GM12878 (cell line): ENCODE data around the gene PTPN13. TPM values are rescaled to one million over a fixed set of nuclear protein-coding genes. Genes with fewer than 3 reads are reported as not detected.

Source experiments
- ATAC-seq: fragments of 200-7000 bp; cut with Tn5 transposase; 3 replicates; pipeline ENCODE4 v1.9.1; 2020; ENCODE audit warnings: mild to moderate bottlenecking, moderate library complexity
- BruUV-seq: library from RNA; stranded (reverse); fragments of 400-500 nt; replicated peaks from 2 replicates; lab custom pipeline; 2021; lab: Mats Ljungman, UMichigan
- CTCF ChIA-PET: fragments of 300-600 bp; sonication (Branson Sonifier 250); formaldehyde crosslinking; extraction: SDS; loops from one replicate; lab custom pipeline; 2021; ENCODE audit warnings: inconsistent platforms; lab: Yijun Ruan, JAX
- POLR2A ChIA-PET: fragments of 350-600 bp; formaldehyde crosslinking; extraction: SDS; loops from one replicate; lab custom pipeline; 2021; ENCODE audit warnings: inconsistent platforms; lab: Charles Lee
- RAD21 ChIA-PET: fragments of 300-600 bp; sonication (Branson Sonifier 250); formaldehyde crosslinking; loops from one replicate; lab custom pipeline; 2023; ENCODE audit warnings: antibody characterized with exemption; ENCODE audit not compliant: unreplicated experiment; lab: Charles Lee
- SMC1A ChIA-PET: fragments of 300-600 bp; sonication (Branson Sonifier 250); formaldehyde crosslinking; loops from one replicate; lab custom pipeline; 2023; ENCODE audit not compliant: unreplicated experiment, uncharacterized antibody; lab: Charles Lee
- DNase-seq: peaks from one replicate; pipeline ENCODE4 v3.0.0-alpha.2; 2011; ENCODE audit warnings: low read depth, low spot score
- FAIRE-seq: peaks from 3 replicates; lab custom pipeline; 2011; peaks lifted over from hg19 to GRCh38; lab: Jason Lieb, UNC
- H2AFZ ChIP-seq: 2 replicates; pipeline ENCODE4 v1.6.0; 2011; ENCODE audit warnings: low read depth, low read length, control low read depth; ENCODE audit not compliant: control insufficient read depth
- H3K27ac ChIP-seq: 2 replicates; pipeline ENCODE4 v1.5.1; 2011; ENCODE audit warnings: control low read depth; ENCODE audit not compliant: control insufficient read depth, insufficient read depth
- H3K27me3 ChIP-seq, 2 experiments: replicated peaks in 1 of 2; 2 replicates each; pipeline versions ENCODE4 v1.6.0 to v1.6.1; 2011; ENCODE audit warnings: low read length in 1 of 2; ENCODE audit not compliant: control insufficient read depth in 2 of 2, insufficient read depth in 2 of 2
- H3K36me3 ChIP-seq, 2 experiments: 2 replicates each; pipeline ENCODE4 v1.5.1; 2011; ENCODE audit warnings: low read length in 1 of 2; ENCODE audit not compliant: control insufficient read depth in 2 of 2, insufficient read depth in 2 of 2
- H3K4me1 ChIP-seq: 2 replicates; pipeline ENCODE4 v1.6.1; 2011; ENCODE audit warnings: mild to moderate bottlenecking, low read length, moderate library complexity, mixed read lengths; ENCODE audit not compliant: control insufficient read depth, insufficient read depth
- H3K4me2 ChIP-seq: 2 replicates; pipeline ENCODE4 v1.6.0; 2011; ENCODE audit warnings: control low read depth; ENCODE audit not compliant: control insufficient read depth, insufficient read depth
- H3K4me3 ChIP-seq: fragments of 200-600 bp; sonication (generic); 2 replicates; pipeline ENCODE4 v1.5.1; 2016
- H3K79me2 ChIP-seq: 2 replicates; pipeline ENCODE4 v1.6.0; 2011; ENCODE audit warnings: low read length; ENCODE audit not compliant: control insufficient read depth, insufficient read depth
- H3K9ac ChIP-seq: 2 replicates; pipeline ENCODE4 v1.8.0; 2011; ENCODE audit warnings: low read length, control low read depth, mixed read lengths; ENCODE audit not compliant: control insufficient read depth, insufficient read depth
- H3K9me3 ChIP-seq: replicated peaks from 3 replicates; pipeline ENCODE4 v1.5.1; 2011; ENCODE audit warnings: mild to moderate bottlenecking, low read length; ENCODE audit not compliant: control insufficient read depth, insufficient read depth
- H4K20me1 ChIP-seq: 2 replicates; pipeline ENCODE4 v1.6.0; 2011; ENCODE audit not compliant: control insufficient read depth, insufficient read depth
- CEBPB ChIP-seq, 2 experiments: fragments of 150-350 bp in 1 of 2; IDR thresholded peaks; 2 replicates each; pipeline ENCODE4 v1.6.1; 2012 to 2014; ENCODE audit warnings: low read depth in 2 of 2, low read length in 2 of 2, borderline replicate concordance in 1 of 2, inconsistent platforms in 1 of 2
- CHD2 ChIP-seq: IDR thresholded peaks from 2 replicates; pipeline ENCODE4 v1.6.1; 2011; ENCODE audit warnings: low read depth, low read length, improper control_type of control experiment, borderline replicate concordance
- ETV6 ChIP-seq, 2 experiments: fragments of 450-650 bp in 1 of 2; IDR thresholded peaks in 1 of 2; conservative IDR thresholded peaks in 1 of 2; 2 replicates each; pipeline ENCODE4 v1.6.1; 2014; ENCODE audit warnings: antibody characterized with exemption in 1 of 2, borderline replicate concordance in 1 of 2, low read depth in 1 of 2, mild to moderate bottlenecking in 1 of 2, moderate library complexity in 1 of 2
- IKZF2 ChIP-seq, 2 experiments: fragments of 450-650 bp; IDR thresholded peaks; 2 replicates each; pipeline ENCODE4 v1.6.1; 2017; ENCODE audit warnings: mild to moderate bottlenecking in 2 of 2, moderate library complexity in 2 of 2
- NFYB ChIP-seq: IDR thresholded peaks from 2 replicates; pipeline ENCODE4 v1.6.1; 2011; ENCODE audit warnings: low read depth, mild to moderate bottlenecking, low read length, improper control_type of control experiment, moderate library complexity; ENCODE audit not compliant: insufficient read depth
- NRF1 ChIP-seq: conservative IDR thresholded peaks from 2 replicates; pipeline ENCODE4 v1.6.1; 2011; ENCODE audit warnings: mild to moderate bottlenecking, low read depth, low read length, improper control_type of control experiment
- RFX5 ChIP-seq: IDR thresholded peaks from 2 replicates; pipeline ENCODE4 v1.6.1; 2011; ENCODE audit warnings: low read depth, low read length, improper control_type of control experiment
- SPI1 ChIP-seq: IDR thresholded peaks from 2 replicates; pipeline ENCODE4 v1.6.1; 2011; ENCODE audit warnings: low read depth, mild to moderate bottlenecking, low read length, moderate library complexity, borderline replicate concordance; ENCODE audit not compliant: insufficient read depth
- STAT1 ChIP-seq: fragments of 450-650 bp; conservative IDR thresholded peaks from 2 replicates; pipeline ENCODE4 v1.6.1; 2014; ENCODE audit warnings: antibody characterized with exemption, mild to moderate bottlenecking
- TCF12 ChIP-seq: IDR thresholded peaks from 2 replicates; pipeline ENCODE4 v1.6.1; 2011; ENCODE audit warnings: low read depth, mild to moderate bottlenecking, low read length
- WGBS: methylation state at CpG from one replicate; pipeline ENCODE4 v1.1.6; 2016; ENCODE audit warnings: low lambda C conversion rate; ENCODE audit not compliant: insufficient replicate concordance, insufficient coverage; ENCODE audit errors: missing lambda C conversion rate; 5-methylcytosine and 5-hydroxymethylcytosine counted together
- in situ Hi-C: fragments of 300-500 bp; cut with MboI; formaldehyde crosslinking; loops from 9 replicates; pipeline ENCODE4 v1.14.3; 2018; ENCODE audit warnings: mixed read lengths
- intact Hi-C: fragments of 100-400 bp; cut with micrococcal nuclease; formaldehyde crosslinking; loops from one replicate; pipeline ENCODE4 v1.14.2; 2022; ENCODE audit not compliant: unreplicated experiment
- polyA plus RNA-seq, 11 experiments: library from polyadenylated mRNA; depleted of rRNA in 4 of 11; unstranded in 6 of 11; stranded (reverse) in 5 of 11; fragments of >200 nt; fragmentation: Nextera tagmentation in 4 of 11; fragmentation: Illumina TruSeq in 1 of 11; extraction: Ambion mirVana in 4 of 11; extraction: Trizol in 1 of 11; gene quantifications; 1 replicate in 1 of 11; 2 replicates in 10 of 11; pipeline versions ENCODE4 v1.2.1 to v1.2.3, GENCODE V29; 2011 to 2016; ENCODE audit warnings: inconsistent platforms in 2 of 11, missing spikeins in 2 of 11, low read depth in 1 of 11
- total RNA-seq, 4 experiments: library from RNA; depleted of rRNA in 3 of 4; stranded (reverse); fragments of >200 nt in 3 of 4; fragmentation: Illumina TruSeq in 1 of 4; extraction: Trizol in 1 of 4; gene quantifications; 2 replicates each; pipeline versions ENCODE4 v1.2.1 to v1.2.3, GENCODE V29; 2013 to 2021
- TF ChIP-seq, protein P1 (sequence below): IDR thresholded peaks from 2 replicates; pipeline ENCODE4 v1.6.1; 2011; ENCODE audit warnings: borderline replicate concordance, low read depth, mild to moderate bottlenecking, moderate library complexity, mixed read lengths, low read length; ENCODE audit not compliant: insufficient read depth; ENCODE audit errors: extremely low read length
- TF ChIP-seq, protein P2 (sequence below): IDR thresholded peaks from 2 replicates; pipeline ENCODE4 v1.6.1; 2011; ENCODE audit warnings: borderline replicate concordance, low read depth, mild to moderate bottlenecking, moderate library complexity, low read length; ENCODE audit not compliant: insufficient read depth, poor library complexity, severe bottlenecking

PTPN13 gene
- total and polyA plus RNA-seq, 10 of the 15 experiments (the other 5 are each of a cell fraction or from before 2014, with no cell fraction given) = 8.5 to 69.4 (median 33.9) TPM

DNA sequence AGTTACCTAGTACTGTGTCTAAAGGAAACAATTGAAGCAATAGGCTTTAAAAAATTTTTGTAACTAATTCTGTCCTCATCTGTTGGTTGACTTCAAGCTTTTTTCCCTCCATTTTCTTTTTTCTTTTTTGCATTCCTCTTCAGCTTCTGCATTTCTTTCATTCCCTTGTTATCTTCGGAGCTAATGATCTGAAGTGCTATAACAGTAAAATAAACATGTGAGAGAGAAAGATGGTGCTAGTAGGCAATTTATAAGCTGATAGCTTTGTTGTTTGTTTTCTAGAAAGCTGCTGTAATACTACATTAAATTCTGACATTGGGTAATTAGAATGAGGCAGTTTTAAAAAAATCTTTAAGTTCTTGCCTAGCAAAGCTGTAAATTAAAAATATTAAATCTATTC is 37.1 kb downstream of the PTPN13 start:
- no peak for DNase-seq
- TF ChIP-seq, protein P1, sequence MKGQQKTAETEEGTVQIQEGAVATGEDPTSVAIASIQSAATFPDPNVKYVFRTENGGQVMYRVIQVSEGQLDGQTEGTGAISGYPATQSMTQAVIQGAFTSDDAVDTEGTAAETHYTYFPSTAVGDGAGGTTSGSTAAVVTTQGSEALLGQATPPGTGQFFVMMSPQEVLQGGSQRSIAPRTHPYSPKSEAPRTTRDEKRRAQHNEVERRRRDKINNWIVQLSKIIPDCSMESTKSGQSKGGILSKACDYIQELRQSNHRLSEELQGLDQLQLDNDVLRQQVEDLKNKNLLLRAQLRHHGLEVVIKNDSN = no peak
- no peak for TF ChIP-seq NRF1
- TF ChIP-seq STAT1 = no peak
- TF ChIP-seq, protein P2, sequence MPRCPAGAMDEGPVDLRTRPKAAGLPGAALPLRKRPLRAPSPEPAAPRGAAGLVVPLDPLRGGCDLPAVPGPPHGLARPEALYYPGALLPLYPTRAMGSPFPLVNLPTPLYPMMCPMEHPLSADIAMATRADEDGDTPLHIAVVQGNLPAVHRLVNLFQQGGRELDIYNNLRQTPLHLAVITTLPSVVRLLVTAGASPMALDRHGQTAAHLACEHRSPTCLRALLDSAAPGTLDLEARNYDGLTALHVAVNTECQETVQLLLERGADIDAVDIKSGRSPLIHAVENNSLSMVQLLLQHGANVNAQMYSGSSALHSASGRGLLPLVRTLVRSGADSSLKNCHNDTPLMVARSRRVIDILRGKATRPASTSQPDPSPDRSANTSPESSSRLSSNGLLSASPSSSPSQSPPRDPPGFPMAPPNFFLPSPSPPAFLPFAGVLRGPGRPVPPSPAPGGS = no peak
- TF ChIP-seq TCF12 = no peak
- TF ChIP-seq SPI1 = no peak
- no peak for TF ChIP-seq IKZF2 (IDR thresholded peaks at IDR 0.05)
- TF ChIP-seq CEBPB (IDR thresholded peaks at IDR 0.05; ENCODE audit: borderline replicate concordance in 1 of 2, low read depth in 2 of 2, low read length in 2 of 2) = no peak
- no peak for TF ChIP-seq NFYB
- TF ChIP-seq ETV6 (conservative IDR thresholded peaks at IDR 0.05 in 1 of 2, IDR thresholded peaks at IDR 0.05 in 1 of 2; ENCODE audit: borderline replicate concordance in 1 of 2, low read depth in 1 of 2) = no peak
- no peak for TF ChIP-seq CHD2
- no peak for TF ChIP-seq RFX5
- TF ChIP-seq, all 136 proteins: peak for 0
- intact Hi-C loops = no loop called here
- H2AFZ ChIP-seq = no peak overlapping the region
- BruUV-seq = no TSS peak
- H3K27me3 ChIP-seq = no peaks in the 10 kb centered on the region
- no peak overlapping the region for H3K9ac ChIP-seq
- FAIRE-seq (no peak), ATAC-seq (no peak)
- no peak overlapping the region for H3K27ac ChIP-seq
- H4K20me1 ChIP-seq = no peaks in the 10 kb centered on the region
- ChIA-PET RAD21 (interaction anchor here (1.5 to 1.6 kb wide), 2 partner anchors 15 to 28 kb away, joined by 3 read pairs; no protein-coding TSS in a partner anchor), SMC1A (interaction anchor here (0.7 to 6.9 kb wide), 15 partner anchors 10 to 135 kb away, joined by 3 to 54 read pairs (median 5); no protein-coding TSS in a partner anchor), POLR2A (interaction anchor here (0.7 kb wide), 1 partner anchor 183 kb away, joined by 3 read pairs; no protein-coding TSS in a partner anchor), CTCF (interaction anchor here (0.6 to 1.7 kb wide), 8 partner anchors 11 to 201 kb away, joined by 3 to 4 read pairs (median 3); no protein-coding TSS in a partner anchor)
- no peaks in the 10 kb centered on the region for H3K79me2 ChIP-seq
- H3K9me3 ChIP-seq = no peaks in the 10 kb centered on the region; the same call in 2 of the 3 replicates
- H3K4me3 ChIP-seq = no peak overlapping the region
- H3K36me3 ChIP-seq = peaks cover 0 to 4% of the 10 kb centered on the region in 2 experiments; a peak in 1 of 4 replicates
- WGBS = 0% methylated on average over 1 of the region's 1 CpG
- in situ Hi-C loops = no loop called here
- H3K4me1 ChIP-seq = no peaks in the 10 kb centered on the region
- no peak overlapping the region for H3K4me2 ChIP-seq
